Muscle layer of duodenum (tissue), 2 donors: ENCODE measurements around the gene CDC6.
"Not testable (repeated sequence)": the region's sequence is repeated elsewhere in the genome, so short reads cannot be mapped to it uniquely, and the experiment has no call there.

Experiments used
- H3K27ac ChIP-seq: one replicate; pipeline ENCODE4 v1.7.0; 2013; ENCODE audit warnings: mild to moderate bottlenecking, low read length
- H3K27me3 ChIP-seq: one replicate; pipeline ENCODE4 v1.7.0; 2013; ENCODE audit warnings: low read depth, mild to moderate bottlenecking, control low read depth, low read length
- H3K36me3 ChIP-seq, 2 donors: one replicate each; pipeline ENCODE4 v1.7.0; 2013; ENCODE audit warnings: low read length in 2 of 2, control low read depth in 1 of 2, mild to moderate bottlenecking in 1 of 2; ENCODE audit not compliant: insufficient read depth in 2 of 2, control insufficient read depth in 1 of 2
- H3K4me1 ChIP-seq, 2 donors: one replicate each; pipeline ENCODE4 v1.7.0; 2013; ENCODE audit warnings: low read length in 2 of 2, mild to moderate bottlenecking in 2 of 2, control low read depth in 1 of 2, moderate library complexity in 1 of 2; ENCODE audit not compliant: insufficient read depth in 2 of 2, control insufficient read depth in 1 of 2
- H3K4me3 ChIP-seq, 2 donors: one replicate each; pipeline ENCODE4 v1.7.0; 2013; ENCODE audit warnings: low read length in 2 of 2, low read depth in 1 of 2, mild to moderate bottlenecking in 1 of 2
- H3K9me3 ChIP-seq, 2 donors: one replicate each; pipeline ENCODE4 v1.7.0; 2013; ENCODE audit warnings: low read length in 2 of 2, control low read depth in 1 of 2, mild to moderate bottlenecking in 1 of 2; ENCODE audit not compliant: control insufficient read depth in 1 of 2
- donor health status: healthy.

The CDC6 gene

GRCh38 chr17:40303708-40304551 lies 16.3 kb downstream of the CDC6 start:
- no peaks in the 10 kb centered on the region for H3K27me3 ChIP-seq
- H3K27ac ChIP-seq = peak overlapping the region; percentile 52
- no peaks in the 10 kb centered on the region for H3K36me3 ChIP-seq
- H3K9me3 ChIP-seq = no peaks in the 10 kb centered on the region
- peaks cover 37 to 41% of the 10 kb centered on the region in 2 donors for H3K4me1 ChIP-seq
- peak overlapping the region in 1 of 2 donors; percentile 14 for H3K4me3 ChIP-seq

GRCh38 chr17:40304552-40304863 lies 16.8 kb downstream of the CDC6 start:
- not testable (repeated sequence) for H3K9me3 ChIP-seq, H3K27me3 ChIP-seq, H3K4me3 ChIP-seq, H3K36me3 ChIP-seq
- Histone ChIP-seq H3K27ac (peak overlapping the region; percentile 52), H3K4me1 (peaks cover 41 to 45% of the 10 kb centered on the region in 2 donors)

GRCh38 chr17:40304866-40305265 lies 17.2 kb downstream of the CDC6 start:
- H3K27me3 ChIP-seq, H3K4me3 ChIP-seq, H3K36me3 ChIP-seq, H3K27ac ChIP-seq, H3K9me3 ChIP-seq: not testable (repeated sequence)
- peaks cover 44 to 49% of the 10 kb centered on the region in 2 donors for H3K4me1 ChIP-seq

- H3K4me3 ChIP-seq = no peak overlapping the region
- H3K9me3 ChIP-seq = no peaks in the 10 kb centered on the region
- H3K4me1 ChIP-seq = peaks cover 59 to 64% of the 10 kb centered on the region in 2 donors
- peak overlapping the region; percentile 53 for H3K27ac ChIP-seq
- H3K36me3 ChIP-seq = no peaks in the 10 kb centered on the region
- H3K27me3 ChIP-seq = no peaks in the 10 kb centered on the region
Observed at GRCh38 chr17:40306395-40306794, 18.7 kb downstream of the CDC6 start.

GRCh38 chr17:40307001-40307730 lies 19.5 kb downstream of the CDC6 start:
- Histone ChIP-seq H3K4me1 (peaks cover 66 to 72% of the 10 kb centered on the region in 2 donors), H3K27me3 (no peaks in the 10 kb centered on the region), H3K36me3 (no peaks in the 10 kb centered on the region), H3K9me3 (no peaks in the 10 kb centered on the region), H3K27ac (peak overlapping the region; percentile 53), H3K4me3 (no peak overlapping the region)

GRCh38 chr17:40307740-40308239 lies 20.1 kb downstream of the CDC6 start:
- no peak overlapping the region for H3K4me3 ChIP-seq
- H3K27ac ChIP-seq = peak overlapping the region; percentile 52
- H3K4me1 ChIP-seq = peaks cover 72 to 77% of the 10 kb centered on the region in 2 donors
- H3K9me3 ChIP-seq = no peaks in the 10 kb centered on the region
- no peaks in the 10 kb centered on the region for H3K36me3 ChIP-seq
- no peaks in the 10 kb centered on the region for H3K27me3 ChIP-seq

GRCh38 chr17:40309031-40309948 lies 21.6 kb downstream of the CDC6 start, which contains the start of gene RARA:
TSS of gene RARA (plus strand) at chr17:40309180. CDS start at chr17:40331219, 22,039 bp downstream.
- Histone ChIP-seq H3K9me3 (no peaks in the 10 kb centered on the region), H3K27me3 (no peaks in the 10 kb centered on the region), H3K4me1 (peaks cover 65 to 76% of the 10 kb centered on the region in 2 donors), H3K27ac (peak within 1 kb of the TSS; percentile 64), H3K4me3 (peak within 1 kb of the TSS; percentile 76 to 81), H3K36me3 (no peaks in the 10 kb centered on the region)

- Histone ChIP-seq H3K36me3 (no peaks in the 10 kb centered on the region), H3K27me3 (no peaks in the 10 kb centered on the region), H3K9me3 (no peaks in the 10 kb centered on the region), H3K27ac (peak overlapping the region; percentile 64), H3K4me3 (peak overlapping the region; percentile 76 to 81), H3K4me1 (peaks cover 67 to 79% of the 10 kb centered on the region in 2 donors)
Observed at GRCh38 chr17:40309949-40310510, 22.4 kb downstream of the CDC6 start.

GRCh38 chr17:40310882-40311391 lies 23.3 kb downstream of the CDC6 start:
- H3K36me3 ChIP-seq = no peaks in the 10 kb centered on the region
- H3K27ac ChIP-seq = peak overlapping the region; percentile 64
- no peaks in the 10 kb centered on the region for H3K27me3 ChIP-seq
- peaks cover 75 to 88% of the 10 kb centered on the region in 2 donors for H3K4me1 ChIP-seq
- H3K4me3 ChIP-seq = peak overlapping the region in 1 of 2 donors; percentile 81
- H3K9me3 ChIP-seq = no peaks in the 10 kb centered on the region

- Histone ChIP-seq H3K27me3 (no peaks in the 10 kb centered on the region), H3K4me1 (peaks cover 73 to 94% of the 10 kb centered on the region in 2 donors), H3K36me3 (no peaks in the 10 kb centered on the region), H3K27ac (peak overlapping the region; percentile 64), H3K4me3 (peak overlapping the region in 1 of 2 donors; percentile 10), H3K9me3 (no peaks in the 10 kb centered on the region)
Observed at GRCh38 chr17:40311575-40311974, 23.9 kb downstream of the CDC6 start.
